Neutrophil (primary cell): ENCODE data around the gene GRAP2.

Experiments used
- H3K27ac ChIP-seq: fragments of 200-600 bp; sonication (generic); 2 replicates; pipeline ENCODE4 v1.5.1; 2016; ENCODE audit warnings: mild to moderate bottlenecking, moderate library complexity
- H3K27me3 ChIP-seq: fragments of 200-600 bp; sonication (generic); 2 replicates; pipeline ENCODE4 v1.6.0; 2016; ENCODE audit warnings: mild to moderate bottlenecking
- H3K36me3 ChIP-seq: fragments of 200-600 bp; sonication (generic); 2 replicates; pipeline ENCODE4 v1.5.1; 2017
- H3K4me1 ChIP-seq, 2 experiments: fragments of 200-600 bp in 1 of 2; sonication (generic) in 1 of 2; 1 replicate in 1 of 2; 2 replicates in 1 of 2; pipeline versions ENCODE4 v1.5.1 to v1.6.1; 2013 to 2016; ENCODE audit warnings: low read depth in 1 of 2, low read length in 1 of 2, mild to moderate bottlenecking in 1 of 2, moderate library complexity in 1 of 2; ENCODE audit not compliant: control insufficient read depth in 1 of 2, insufficient read depth in 1 of 2
- H3K4me3 ChIP-seq, 2 experiments: fragments of 200-600 bp in 1 of 2; sonication (generic) in 1 of 2; 1 replicate in 1 of 2; 2 replicates in 1 of 2; pipeline ENCODE4 v1.5.1; 2013 to 2016; ENCODE audit warnings: low read depth in 1 of 2, low read length in 1 of 2, mild to moderate bottlenecking in 1 of 2, moderate library complexity in 1 of 2
- H3K9me3 ChIP-seq: fragments of 200-600 bp; sonication (generic); 2 replicates; pipeline ENCODE4 v1.5.1; 2016
- TF ChIP-seq, protein P1 (sequence below): fragments of 200-600 bp; sonication (generic); IDR thresholded peaks from 2 replicates; pipeline ENCODE4 v1.5.1; 2016; ENCODE audit warnings: antibody characterized with exemption

Gene GRAP2

GRCh38 chr22:40007853-40008710 lies 107.2 kb downstream of the GRAP2 start:
- no peaks in the 10 kb centered on the region for H3K36me3 ChIP-seq
- TF ChIP-seq, protein P1, sequence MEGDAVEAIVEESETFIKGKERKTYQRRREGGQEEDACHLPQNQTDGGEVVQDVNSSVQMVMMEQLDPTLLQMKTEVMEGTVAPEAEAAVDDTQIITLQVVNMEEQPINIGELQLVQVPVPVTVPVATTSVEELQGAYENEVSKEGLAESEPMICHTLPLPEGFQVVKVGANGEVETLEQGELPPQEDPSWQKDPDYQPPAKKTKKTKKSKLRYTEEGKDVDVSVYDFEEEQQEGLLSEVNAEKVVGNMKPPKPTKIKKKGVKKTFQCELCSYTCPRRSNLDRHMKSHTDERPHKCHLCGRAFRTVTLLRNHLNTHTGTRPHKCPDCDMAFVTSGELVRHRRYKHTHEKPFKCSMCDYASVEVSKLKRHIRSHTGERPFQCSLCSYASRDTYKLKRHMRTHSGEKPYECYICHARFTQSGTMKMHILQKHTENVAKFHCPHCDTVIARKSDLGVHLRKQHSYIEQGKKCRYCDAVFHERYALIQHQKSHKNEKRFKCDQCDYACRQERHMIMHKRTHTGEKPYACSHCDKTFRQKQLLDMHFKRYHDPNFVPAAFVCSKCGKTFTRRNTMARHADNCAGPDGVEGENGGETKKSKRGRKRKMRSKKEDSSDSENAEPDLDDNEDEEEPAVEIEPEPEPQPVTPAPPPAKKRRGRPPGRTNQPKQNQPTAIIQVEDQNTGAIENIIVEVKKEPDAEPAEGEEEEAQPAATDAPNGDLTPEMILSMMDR = no peak
- no peaks in the 10 kb centered on the region for H3K9me3 ChIP-seq
- H3K27me3 ChIP-seq = peaks cover 10% of the 10 kb centered on the region
- H3K4me1 ChIP-seq = peaks cover 19 to 22% of the 10 kb centered on the region in 2 experiments
- H3K4me3 ChIP-seq = no peak overlapping the region
- H3K27ac ChIP-seq = peak overlapping the region; percentile 66

DNA sequence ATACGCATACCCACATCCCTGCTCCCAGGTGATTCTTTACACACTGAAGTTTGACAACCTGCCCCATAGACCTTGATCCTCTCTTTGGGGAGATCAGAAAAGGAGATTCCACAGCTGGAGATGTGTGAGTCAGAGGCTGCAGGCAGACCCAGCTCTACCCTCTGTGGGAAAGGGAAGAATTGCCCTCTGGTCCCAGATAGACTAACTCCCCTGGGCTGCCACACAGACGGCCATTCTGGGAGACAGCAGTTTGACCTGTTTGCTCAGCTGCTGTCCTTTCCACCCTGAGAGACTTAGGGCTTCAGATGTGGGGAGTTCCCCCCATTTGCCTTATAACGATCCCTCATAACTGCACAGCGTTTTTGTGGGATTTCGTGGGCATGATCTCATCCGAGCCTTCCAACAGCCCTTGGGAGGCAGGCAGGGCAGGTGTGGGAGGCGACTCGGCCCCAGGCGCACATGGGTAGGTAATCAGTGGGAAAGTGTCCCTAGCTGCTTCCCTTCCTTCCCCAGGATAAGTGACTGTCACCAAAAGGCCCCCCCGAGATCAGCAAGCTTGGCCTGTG lies 107.9 kb downstream of the GRAP2 start:
- TF ChIP-seq, protein P1 = no peak
- H3K27me3 ChIP-seq = peaks cover 10% of the 10 kb centered on the region
- no peak overlapping the region for H3K4me3 ChIP-seq

DNA sequence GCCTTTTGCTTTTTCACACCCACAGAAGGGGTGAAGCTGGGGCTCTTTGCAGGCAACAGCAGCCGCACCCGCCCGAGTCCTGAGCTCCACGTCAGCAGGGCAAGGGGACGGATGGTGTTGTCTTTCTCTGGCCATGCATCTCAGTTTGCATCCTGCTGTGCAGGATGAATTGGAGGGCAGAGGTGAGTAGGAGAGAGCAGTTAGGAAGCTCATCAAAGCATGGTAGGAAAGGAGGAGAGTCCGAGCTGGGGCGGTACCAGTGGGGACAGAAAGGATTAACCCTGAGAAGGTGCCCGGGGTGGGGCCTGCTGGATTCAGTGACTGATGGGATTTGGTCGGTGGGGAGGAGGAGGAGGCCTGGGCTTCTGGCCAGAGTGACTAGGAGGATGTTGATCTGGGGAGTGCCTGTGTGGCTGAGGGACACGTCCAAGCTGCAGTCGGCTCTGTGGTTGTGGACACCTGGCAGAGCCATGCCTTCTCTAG lies 108.4 kb downstream of the GRAP2 start:
- Histone ChIP-seq H3K4me1 (peaks cover 19 to 22% of the 10 kb centered on the region in 2 experiments), H3K4me3 (no peak overlapping the region), H3K36me3 (no peaks in the 10 kb centered on the region), H3K9me3 (no peaks in the 10 kb centered on the region), H3K27ac (no peak overlapping the region), H3K27me3 (peaks cover 10% of the 10 kb centered on the region)
- TF ChIP-seq, protein P1 = no peak

More for the DNA sequence above, 107.9 kb downstream of the GRAP2 start:
- Histone ChIP-seq H3K27ac (no peak overlapping the region), H3K36me3 (no peaks in the 10 kb centered on the region), H3K9me3 (no peaks in the 10 kb centered on the region), H3K4me1 (peaks cover 19 to 22% of the 10 kb centered on the region in 2 experiments)

GRCh38 chr22:40009951-40010671 lies 109.2 kb downstream of the GRAP2 start:
- peaks cover 19 to 22% of the 10 kb centered on the region in 2 experiments for H3K4me1 ChIP-seq
- no peaks in the 10 kb centered on the region for H3K36me3 ChIP-seq
- TF ChIP-seq, protein P1 = no peak
- H3K27me3 ChIP-seq = peaks cover 10% of the 10 kb centered on the region
- H3K9me3 ChIP-seq = no peaks in the 10 kb centered on the region
- no peak overlapping the region for H3K4me3 ChIP-seq
- no peak overlapping the region for H3K27ac ChIP-seq

DNA sequence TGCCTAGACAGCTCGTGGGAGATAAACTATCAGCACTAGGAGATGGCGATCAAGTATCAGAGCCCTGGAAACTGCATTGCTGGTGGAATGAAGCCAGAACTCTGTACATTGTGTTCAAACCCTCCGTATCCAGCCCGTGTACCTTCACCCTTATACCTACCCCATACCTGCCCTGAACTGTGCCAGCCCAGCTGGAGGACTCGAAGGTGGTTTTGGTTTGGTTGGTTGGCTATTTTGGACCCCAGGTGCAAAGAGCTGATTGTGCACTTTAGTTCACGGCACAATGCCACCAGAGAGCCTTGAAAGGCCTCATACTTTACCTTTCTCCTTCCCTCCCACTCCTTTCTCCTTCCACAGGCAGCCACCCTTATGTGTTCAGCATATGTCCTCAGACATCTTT lies 109.9 kb downstream of the GRAP2 start:
- H3K27me3 ChIP-seq = peaks cover 10% of the 10 kb centered on the region
- H3K9me3 ChIP-seq = no peaks in the 10 kb centered on the region
- TF ChIP-seq, protein P1 = no peak
- H3K4me1 ChIP-seq = peaks cover 19 to 22% of the 10 kb centered on the region in 2 experiments
- H3K36me3 ChIP-seq = no peaks in the 10 kb centered on the region
- no peak overlapping the region for H3K4me3 ChIP-seq
- H3K27ac ChIP-seq = no peak overlapping the region
